Activated CD8-positive, alpha-beta T cell treated with anti-CD3 and anti-CD28 coated beads for 36 hours (primary cell): ENCODE results near the gene ACSL3. TPM values are rescaled to one million over a fixed set of nuclear protein-coding genes. Genes with fewer than 3 reads are reported as not detected.
A peak's percentile ranks its signal among the peaks of the same experiment; 100 is the strongest.

Experiments
- ATAC-seq: fragments of 200-7000 bp; cut with Tn5 transposase; one replicate; pipeline ENCODE4 v1.10.0; 2021; ENCODE audit warnings: mild to moderate bottlenecking, moderate library complexity
- CTCF ChIA-PET: fragments of 350-600 bp; sonication (Branson Sonifier 250); formaldehyde crosslinking; loops from one replicate; lab custom pipeline; 2021; ENCODE audit warnings: antibody characterized with exemption; lab: Charles Lee
- POLR2A ChIA-PET: fragments of 350-600 bp; sonication (Branson Sonifier 250); formaldehyde crosslinking; loops from one replicate; lab custom pipeline; 2021; ENCODE audit warnings: antibody characterized with exemption; lab: Charles Lee
- DNase-seq: peaks from one replicate; pipeline ENCODE4 v3.0.0-alpha.2; 2020
- H3K27ac Mint-ChIP-seq: one replicate; pipeline ENCODE4 v1.8.0; 2021; ENCODE audit warnings: mild to moderate bottlenecking, mixed read lengths
- H3K27me3 Mint-ChIP-seq: one replicate; pipeline ENCODE4 v1.8.0; 2021; ENCODE audit warnings: mixed read lengths
- H3K36me3 Mint-ChIP-seq: one replicate; pipeline ENCODE4 v1.8.0; 2021; ENCODE audit warnings: low read depth, mixed read lengths
- H3K4me1 Mint-ChIP-seq: one replicate; pipeline ENCODE4 v1.8.0; 2021; ENCODE audit warnings: low read depth, mixed read lengths
- H3K4me3 Mint-ChIP-seq: one replicate; pipeline ENCODE4 v1.8.0; 2021; ENCODE audit warnings: mild to moderate bottlenecking, moderate library complexity, mixed read lengths
- H3K9me3 Mint-ChIP-seq: one replicate; pipeline ENCODE4 v1.8.0; 2021; ENCODE audit warnings: mixed read lengths
- intact Hi-C: fragments of 100-400 bp; cut with micrococcal nuclease; formaldehyde crosslinking; loops from one replicate; pipeline ENCODE4 v1.10.0; 2022
- total RNA-seq, 2 experiments: library from RNA; stranded (reverse); gene quantifications; one replicate each; pipeline ENCODE4 v1.2.3, GENCODE V29; 2021
- TF ChIP-seq, protein P1 (sequence below): fragments of 200-600 bp; IDR thresholded peaks from one replicate; pipeline ENCODE4 v1.8.0; 2022; ENCODE audit warnings: antibody characterized with exemption, mild to moderate bottlenecking

The ACSL3 gene
- 10 to 100 TPM; 43.8 to 44.6 TPM for total RNA-seq

DNA sequence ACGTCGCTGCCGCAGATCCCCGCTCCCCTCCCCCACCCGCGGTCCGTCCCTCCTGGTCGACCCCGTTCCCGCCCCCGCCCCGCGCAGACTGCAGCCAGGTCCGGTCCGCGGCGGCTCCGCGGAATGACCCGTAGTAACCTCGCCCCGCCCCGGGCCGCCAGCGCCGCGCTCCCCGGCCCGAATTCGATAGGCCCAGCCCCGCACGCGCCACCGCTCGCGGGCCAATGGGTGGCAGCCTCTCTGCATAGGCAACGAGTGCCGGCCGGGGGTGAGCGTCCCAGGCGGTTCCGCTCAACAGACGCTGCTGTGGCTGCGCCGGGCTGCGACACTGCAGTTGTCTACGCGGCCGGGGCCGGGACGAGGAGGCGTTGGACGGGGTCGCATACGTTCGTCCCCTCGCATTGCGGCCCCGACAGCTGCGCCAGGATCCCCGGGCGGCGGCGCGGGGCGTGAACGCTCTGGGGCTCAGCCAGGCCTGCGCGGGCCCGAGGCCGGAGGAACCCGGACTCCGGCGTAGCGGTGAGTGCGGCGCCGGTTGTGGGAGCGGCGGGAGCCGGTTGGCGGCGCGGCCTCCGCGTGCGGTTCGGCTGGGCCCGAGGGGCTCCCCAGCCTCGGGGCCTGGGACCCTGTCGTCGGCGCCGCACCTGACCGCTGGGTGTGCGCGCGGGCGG lies at the start of gene ACSL3:
Gene ACSL3, plus strand, starts transcription at position 297 of the 671 bp plus-strand sequence. CDS start 47,737 bp downstream, outside the sequence.
- H3K4me1 Mint-ChIP-seq: peaks cover 10% of the 10 kb centered on the region
- peak within 1 kb of the TSS; percentile 66 for H3K4me3 Mint-ChIP-seq
- H3K36me3 Mint-ChIP-seq: peaks cover 2% of the 10 kb centered on the region
- H3K27ac Mint-ChIP-seq: peak within 1 kb of the TSS; percentile 89
- peaks cover 3% of the 10 kb centered on the region for H3K27me3 Mint-ChIP-seq
- CTCF ChIA-PET: interaction anchor here (1.3 kb wide), 1 partner anchor 18 kb away, joined by 5 read pairs; no protein-coding TSS in a partner anchor
- intact Hi-C loops: no loop called here
- TF ChIP-seq, protein P1, sequence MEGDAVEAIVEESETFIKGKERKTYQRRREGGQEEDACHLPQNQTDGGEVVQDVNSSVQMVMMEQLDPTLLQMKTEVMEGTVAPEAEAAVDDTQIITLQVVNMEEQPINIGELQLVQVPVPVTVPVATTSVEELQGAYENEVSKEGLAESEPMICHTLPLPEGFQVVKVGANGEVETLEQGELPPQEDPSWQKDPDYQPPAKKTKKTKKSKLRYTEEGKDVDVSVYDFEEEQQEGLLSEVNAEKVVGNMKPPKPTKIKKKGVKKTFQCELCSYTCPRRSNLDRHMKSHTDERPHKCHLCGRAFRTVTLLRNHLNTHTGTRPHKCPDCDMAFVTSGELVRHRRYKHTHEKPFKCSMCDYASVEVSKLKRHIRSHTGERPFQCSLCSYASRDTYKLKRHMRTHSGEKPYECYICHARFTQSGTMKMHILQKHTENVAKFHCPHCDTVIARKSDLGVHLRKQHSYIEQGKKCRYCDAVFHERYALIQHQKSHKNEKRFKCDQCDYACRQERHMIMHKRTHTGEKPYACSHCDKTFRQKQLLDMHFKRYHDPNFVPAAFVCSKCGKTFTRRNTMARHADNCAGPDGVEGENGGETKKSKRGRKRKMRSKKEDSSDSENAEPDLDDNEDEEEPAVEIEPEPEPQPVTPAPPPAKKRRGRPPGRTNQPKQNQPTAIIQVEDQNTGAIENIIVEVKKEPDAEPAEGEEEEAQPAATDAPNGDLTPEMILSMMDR: no peak
- DNase-seq: peak; percentile 96
- ATAC-seq: peak; percentile 98
- POLR2A ChIA-PET: interaction anchor here (0.8 to 2.3 kb wide), 4 partner anchors 40 to 71 kb away, joined by 4 to 8 read pairs (median 4); no protein-coding TSS in a partner anchor
- H3K9me3 Mint-ChIP-seq: no peaks in the 10 kb centered on the region

DNA sequence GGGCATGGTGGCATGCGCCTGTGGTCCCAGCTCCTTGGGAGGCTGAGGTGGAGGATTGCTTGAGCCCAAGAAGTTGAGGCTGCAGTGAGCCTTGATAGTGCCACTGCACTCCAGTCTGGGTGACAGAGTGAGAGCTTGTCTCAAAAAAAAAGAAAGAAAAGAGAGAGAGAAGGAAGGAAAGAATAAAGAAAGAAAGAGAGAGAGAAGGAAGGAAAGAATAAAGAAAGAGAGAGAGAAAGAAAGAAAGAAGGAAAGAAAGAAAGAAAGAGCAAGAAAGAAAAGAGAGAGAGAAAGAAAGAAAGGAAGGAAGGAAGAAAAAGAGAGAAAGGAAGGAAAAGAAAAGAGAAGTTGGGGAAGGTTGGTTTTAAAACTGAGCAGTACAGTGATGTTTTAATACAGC lies 49.0 kb upstream of the ACSL3 start:
- Mint-ChIP-seq H3K4me3 (no peak overlapping the region), H3K36me3 (no peaks in the 10 kb centered on the region), H3K4me1 (peaks cover 21% of the 10 kb centered on the region), H3K27me3 (peaks cover 1% of the 10 kb centered on the region), H3K9me3 (no peaks in the 10 kb centered on the region), H3K27ac (peak overlapping the region; percentile 69)
- ChIA-PET CTCF (interaction anchor here (1.4 to 2.9 kb wide), 2 partner anchors 15 to 120 kb away, joined by 3 to 17 read pairs; no protein-coding TSS in a partner anchor), POLR2A (no interaction called here)
- ATAC-seq: no peak
- TF ChIP-seq, protein P1: no peak
- no peak for DNase-seq
- intact Hi-C loops: loop anchor here (5.0 kb wide), 1 partner anchor 105 kb away; no protein-coding TSS in a partner anchor

DNA sequence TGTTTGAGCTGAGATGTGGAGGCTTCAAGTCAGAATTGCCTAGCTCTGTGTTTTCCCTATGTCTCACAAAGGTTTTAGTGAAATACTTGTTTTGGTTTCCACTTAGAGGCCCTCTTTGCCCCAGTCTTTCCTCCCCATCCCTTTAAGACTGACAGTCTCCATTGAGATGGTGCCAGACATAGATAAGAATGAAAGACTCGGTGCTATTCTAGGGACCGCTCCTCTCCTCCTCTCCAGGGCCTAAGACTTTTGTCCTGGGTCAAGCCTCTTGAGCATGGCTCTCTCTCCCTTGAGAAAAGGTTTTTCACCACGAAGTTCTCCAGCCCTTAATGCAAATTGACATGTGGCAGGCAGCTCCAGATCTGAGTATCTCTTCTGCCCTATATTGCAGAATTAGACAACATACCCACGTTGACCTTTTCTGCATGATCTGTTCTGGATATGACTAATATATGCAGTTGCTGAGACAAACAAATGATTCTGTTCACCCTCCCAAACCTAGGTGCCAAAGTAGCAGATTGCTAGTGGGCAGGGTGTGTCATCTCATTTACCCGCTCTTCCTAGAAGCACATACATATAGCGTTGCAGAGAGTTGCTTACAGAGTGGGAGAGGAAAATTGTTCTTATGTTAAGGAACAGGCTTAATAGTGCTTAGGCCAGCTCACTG lies 47.5 kb upstream of the ACSL3 start:
- Mint-ChIP-seq H3K36me3 (no peaks in the 10 kb centered on the region), H3K4me1 (peaks cover 21% of the 10 kb centered on the region), H3K27ac (peak overlapping the region; percentile 91), H3K4me3 (peak overlapping the region; percentile 34), H3K9me3 (no peaks in the 10 kb centered on the region), H3K27me3 (no peaks in the 10 kb centered on the region)
- TF ChIP-seq, protein P1: no peak
- peak; percentile 60 for DNase-seq
- ChIA-PET CTCF (interaction anchor here (0.6 to 2.9 kb wide), 5 partner anchors 16 to 102 kb away, joined by 3 to 17 read pairs (median 4); no protein-coding TSS in a partner anchor), POLR2A (interaction anchor here (0.9 to 1.2 kb wide), 4 partner anchors 12 to 98 kb away, joined by 3 to 4 read pairs (median 4); no protein-coding TSS in a partner anchor)
- peak; percentile 92 for ATAC-seq
- intact Hi-C loops: loop anchor here (5.0 kb wide), 1 partner anchor 106 kb away; no protein-coding TSS in a partner anchor

DNA sequence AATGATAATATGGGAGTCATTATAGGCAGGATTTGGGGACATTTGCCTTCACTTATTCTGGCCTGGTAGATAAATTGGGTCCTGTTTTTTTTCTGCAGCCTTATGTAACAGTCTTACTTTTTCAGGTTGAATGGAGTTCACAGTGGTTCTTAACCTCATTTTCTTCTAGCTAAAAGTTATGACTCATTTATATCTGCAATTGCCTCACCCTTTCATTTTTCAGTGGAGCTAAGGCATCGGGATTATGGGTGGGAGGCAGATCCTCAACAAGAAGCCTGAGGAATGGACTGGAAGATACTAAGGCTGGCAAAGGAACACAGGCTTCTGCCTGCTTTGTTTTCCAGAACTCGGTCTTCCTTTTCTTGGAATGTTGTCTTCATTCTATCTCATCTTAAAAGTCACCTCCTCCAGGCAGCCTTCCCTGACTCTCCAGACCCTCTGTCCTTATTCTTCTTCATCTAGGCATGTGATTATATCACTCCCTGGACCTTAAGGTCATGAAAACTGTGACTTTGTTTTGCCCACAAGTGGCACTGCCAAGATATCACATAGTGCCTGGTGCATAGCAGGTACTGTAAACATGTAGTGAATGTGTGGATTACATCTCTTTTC lies 41.0 kb upstream of the ACSL3 start:
- H3K36me3 Mint-ChIP-seq: no peaks in the 10 kb centered on the region
- TF ChIP-seq, protein P1: no peak
- DNase-seq: no peak
- intact Hi-C loops: no loop called here
- ChIA-PET CTCF (interaction anchor here (0.6 to 2.3 kb wide), 2 partner anchors 22 to 81 kb away, joined by 3 to 4 read pairs; no protein-coding TSS in a partner anchor), POLR2A (interaction anchor here (0.7 kb wide), 1 partner anchor 361 kb away, joined by 3 read pairs; no protein-coding TSS in a partner anchor)
- H3K27me3 Mint-ChIP-seq: no peaks in the 10 kb centered on the region
- no peak overlapping the region for H3K4me3 Mint-ChIP-seq
- peaks cover 2% of the 10 kb centered on the region for H3K4me1 Mint-ChIP-seq
- no peak overlapping the region for H3K27ac Mint-ChIP-seq
- ATAC-seq: peak; percentile 34
- H3K9me3 Mint-ChIP-seq: no peaks in the 10 kb centered on the region
